ENCODE measurements around the gene FDXACB1. TPM values are rescaled to one million over a fixed set of nuclear protein-coding genes. Genes with fewer than 3 reads are reported as not detected.

Gene FDXACB1
- total RNA-seq, 2 donors from 2014 or later = 1.0 to 1.2 TPM

- intact Hi-C loops (cut with DNase I) = no loop called here
- no peak for ATAC-seq
- DNase-seq = no peak
These were observed 52.5 kb downstream of the FDXACB1 start for GRCh38 chr11:111826322-111826950.

Other genes with a start within 250 kb of the FDXACB1 start
- gene PPP2R1B, start 112.8 kb downstream of the FDXACB1 start, total RNA-seq = 10 to 100 TPM; 30.3 to 37.2 TPM
- gene ALG9, start 7.6 kb downstream of the FDXACB1 start, total RNA-seq = 100 to 1,000 TPM in 1 of 2 donors, 10 to 100 TPM in 1; 31.5 to 116 TPM
- gene CFAP68, start 376 bp upstream of the FDXACB1 start, total RNA-seq = 10 to 100 TPM; 17.1 to 22.2 TPM
- gene CRYAB, start 32.6 kb upstream of the FDXACB1 start, total RNA-seq = 1,000 to 10,000 TPM; 4,044 to 4,265 TPM
- 10 to 100 TPM; 37.3 to 49.6 TPM for gene HSPB2, start 33.6 kb upstream of the FDXACB1 start, total RNA-seq
- gene C11orf52, start 39.7 kb upstream of the FDXACB1 start, total RNA-seq = 1 to 10 TPM; 1.6 to 3.3 TPM
- 10 to 100 TPM; 19.5 to 28.1 TPM for gene DIXDC1, start 58.2 kb upstream of the FDXACB1 start, total RNA-seq
- 100 to 1,000 TPM in 1 of 2 donors, 10 to 100 TPM in 1; 98.7 to 130 TPM for gene DLAT, start 146.2 kb upstream of the FDXACB1 start, total RNA-seq
- 1 to 10 TPM in 1 of 2 donors, under 1 TPM in 1; 0.76 to 1.3 TPM for gene PIH1D2, start 194.9 kb upstream of the FDXACB1 start, total RNA-seq
- gene NKAPD1, start 195.1 kb upstream of the FDXACB1 start, total RNA-seq = 10 to 100 TPM in 1 of 2 donors, 1 to 10 TPM in 1; 6.7 to 10.4 TPM
- gene TIMM8B, start 207.6 kb upstream of the FDXACB1 start, total RNA-seq = 100 to 1,000 TPM; 103 to 105 TPM
- gene SDHD, start 207.7 kb upstream of the FDXACB1 start, total RNA-seq = 100 to 1,000 TPM; 158 to 166 TPM